GM19328 (cell line): ENCODE measurements around the gene DRD1.

Experiments
- ATAC-seq: cut with Tn5 transposase; IDR thresholded peaks from one replicate; pipeline ENCODE4 v1.9.1; 2021; ENCODE audit warnings: mild to moderate bottlenecking, moderate library complexity; ENCODE audit not compliant: unreplicated experiment

Gene DRD1

GRCh38 chr5:175444060-175444904, at the start of gene DRD1:
Gene DRD1, minus strand, starts transcription at chr5:175444182. Its CDS starts 1,083 bp downstream, at chr5:175443099.
- no peak for ATAC-seq

- no peak for ATAC-seq
These were observed 49.7 kb upstream of the DRD1 start for GRCh38 chr5:175493726-175494125.

- ATAC-seq, result no peak
These were observed 49.3 kb upstream of the DRD1 start for GRCh38 chr5:175493260-175493659.

- no peak for ATAC-seq
These were observed 47.2 kb upstream of the DRD1 start for GRCh38 chr5:175491223-175491622.

GRCh38 chr5:175489693-175490443, 45.9 kb upstream of the DRD1 start:
- ATAC-seq, result no peak

- ATAC-seq, result no peak
These were observed 43.7 kb upstream of the DRD1 start for GRCh38 chr5:175487514-175488222.

GRCh38 chr5:175485631-175486030, 41.6 kb upstream of the DRD1 start:
- no peak for ATAC-seq

- ATAC-seq, result no peak
These were observed 40.8 kb upstream of the DRD1 start for GRCh38 chr5:175484829-175485228.

- ATAC-seq, result no peak
These were observed 40.3 kb upstream of the DRD1 start for GRCh38 chr5:175484322-175484721.

GRCh38 chr5:175483337-175483736, 39.4 kb upstream of the DRD1 start:
- ATAC-seq, result no peak

- ATAC-seq, result peak; percentile 3
These were observed 35.3 kb upstream of the DRD1 start for GRCh38 chr5:175479125-175479881.

- peak; percentile 89 for ATAC-seq
These were observed 34.6 kb upstream of the DRD1 start, which contains the start of gene SFXN1 for GRCh38 chr5:175478384-175479124. Gene SFXN1, plus strand, starts transcription at chr5:175478560. Its CDS starts 13,544 bp downstream, at chr5:175492104.

GRCh38 chr5:175478008-175478383, 34.0 kb upstream of the DRD1 start:
- ATAC-seq, result no peak

GRCh38 chr5:175477440-175477839, 33.5 kb upstream of the DRD1 start:
- ATAC-seq, result no peak

- ATAC-seq, result no peak
These were observed 31.3 kb upstream of the DRD1 start for GRCh38 chr5:175475248-175475647.

- no peak for ATAC-seq
These were observed 28.4 kb upstream of the DRD1 start for GRCh38 chr5:175472378-175472777.

GRCh38 chr5:175471628-175472027, 27.6 kb upstream of the DRD1 start:
- ATAC-seq, result no peak

- no peak for ATAC-seq
These were observed 27.2 kb upstream of the DRD1 start for GRCh38 chr5:175471196-175471595.

- no peak for ATAC-seq
These were observed 26.8 kb upstream of the DRD1 start for GRCh38 chr5:175470781-175471180.

GRCh38 chr5:175469916-175470315, 25.9 kb upstream of the DRD1 start:
- no peak for ATAC-seq
